ENCODE results near the gene PLCB2.

The PLCB2 gene

DNA sequence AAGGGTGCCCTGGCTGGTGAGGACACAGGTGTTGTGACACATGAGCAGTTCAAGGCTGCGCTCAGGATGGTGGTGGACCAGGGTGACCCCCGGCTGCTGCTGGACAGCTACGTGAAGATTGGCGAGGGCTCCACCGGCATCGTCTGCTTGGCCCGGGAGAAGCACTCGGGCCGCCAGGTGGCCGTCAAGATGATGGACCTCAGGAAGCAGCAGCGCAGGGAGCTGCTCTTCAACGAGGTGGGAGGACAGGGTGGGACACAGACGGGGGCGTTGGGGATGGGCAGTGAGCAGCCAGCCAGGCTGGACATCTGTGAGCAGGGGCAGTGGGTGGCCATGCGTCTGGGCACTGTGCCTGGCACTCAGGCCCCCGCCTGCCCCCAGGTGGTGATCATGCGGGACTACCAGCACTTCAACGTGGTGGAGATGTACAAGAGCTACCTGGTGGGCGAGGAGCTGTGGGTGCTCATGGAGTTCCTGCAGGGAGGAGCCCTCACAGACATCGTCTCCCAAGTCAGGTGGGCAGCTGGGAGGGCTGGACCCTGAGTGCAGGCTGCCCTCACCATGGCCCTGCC lies 35.2 kb downstream of the PLCB2 start:
- DNase-seq (ENCODE audit: low read depth in 1 of 2, low spot score in 1 of 2): no peak

DNA sequence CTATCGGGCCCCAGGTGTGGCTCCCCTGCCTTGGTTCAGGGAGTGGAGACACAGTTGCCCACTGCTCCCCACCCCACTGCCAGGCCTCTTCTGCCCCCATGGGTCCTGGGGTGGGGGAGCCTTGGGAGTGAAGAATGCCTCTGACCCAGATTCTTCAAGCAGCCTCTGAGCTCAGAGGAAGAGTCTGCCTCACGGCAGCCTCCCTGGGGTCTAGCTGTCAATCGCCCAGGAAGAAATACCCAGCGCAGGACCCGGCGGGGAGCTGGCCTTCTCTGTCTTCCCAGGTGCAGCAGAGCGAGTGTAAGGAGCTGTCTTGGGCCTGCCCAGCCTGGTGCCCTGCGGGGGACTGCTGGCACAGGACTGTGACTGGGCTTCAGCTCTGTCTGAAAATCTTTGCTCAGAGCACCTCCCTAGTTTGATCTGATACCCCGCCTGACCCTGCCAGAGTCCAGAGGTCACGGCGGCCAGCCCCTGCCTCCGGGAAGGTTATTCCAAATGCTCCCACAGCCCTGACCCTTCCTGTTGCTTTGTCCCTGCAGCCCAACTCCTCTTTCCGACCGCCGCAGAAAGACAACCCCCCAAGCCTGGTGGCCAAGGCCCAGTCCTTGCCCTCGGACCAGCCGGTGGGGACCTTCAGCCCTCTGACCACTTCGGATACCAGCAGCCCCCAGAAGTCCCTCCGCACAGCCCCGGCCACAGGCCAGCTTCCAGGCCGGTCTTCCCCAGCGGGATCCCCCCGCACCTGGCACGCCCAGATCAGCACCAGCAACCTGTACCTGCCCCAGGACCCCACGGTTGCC lies 35.9 kb downstream of the PLCB2 start:
- no peak for DNase-seq (ENCODE audit: low read depth in 1 of 2, low spot score in 1 of 2)

DNA sequence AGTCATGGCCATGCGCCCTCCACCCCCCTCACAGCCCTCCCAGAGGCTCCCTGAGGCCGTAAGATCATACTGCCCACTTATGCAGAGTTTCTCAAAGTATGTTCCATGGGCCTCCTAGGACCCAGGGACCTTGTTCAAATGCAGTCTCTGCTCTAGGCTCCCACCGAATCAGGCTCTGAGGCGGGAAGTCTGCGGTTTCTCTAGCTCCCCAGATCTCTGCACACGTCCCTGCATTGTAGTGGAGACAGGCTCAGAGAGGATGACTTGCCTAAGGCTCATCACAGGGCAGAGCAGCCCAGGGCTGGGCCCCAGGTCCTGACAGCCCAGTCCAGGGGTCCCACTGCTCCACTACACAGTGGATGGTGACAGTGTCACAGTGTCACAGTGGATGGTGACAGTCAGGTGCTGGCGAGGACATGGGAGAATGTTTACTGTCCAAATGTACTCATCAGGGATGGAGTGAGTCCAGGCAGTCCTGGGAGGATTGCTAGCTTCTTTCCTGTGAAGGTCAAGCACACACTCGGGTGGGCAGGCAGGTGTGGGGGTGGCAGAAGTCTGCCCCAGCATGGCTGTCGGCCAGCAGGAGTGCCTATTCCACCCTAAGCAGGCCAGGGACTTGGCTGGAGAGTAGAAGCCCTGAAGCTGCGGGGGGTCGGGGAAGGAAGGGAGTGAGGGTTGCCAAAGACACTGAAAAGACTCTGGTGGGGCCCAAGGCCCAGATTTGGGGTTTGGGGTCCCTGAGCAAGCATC lies 37.3 kb downstream of the PLCB2 start:
- no peak for DNase-seq (ENCODE audit: low read depth in 1 of 2, low spot score in 1 of 2)

DNA sequence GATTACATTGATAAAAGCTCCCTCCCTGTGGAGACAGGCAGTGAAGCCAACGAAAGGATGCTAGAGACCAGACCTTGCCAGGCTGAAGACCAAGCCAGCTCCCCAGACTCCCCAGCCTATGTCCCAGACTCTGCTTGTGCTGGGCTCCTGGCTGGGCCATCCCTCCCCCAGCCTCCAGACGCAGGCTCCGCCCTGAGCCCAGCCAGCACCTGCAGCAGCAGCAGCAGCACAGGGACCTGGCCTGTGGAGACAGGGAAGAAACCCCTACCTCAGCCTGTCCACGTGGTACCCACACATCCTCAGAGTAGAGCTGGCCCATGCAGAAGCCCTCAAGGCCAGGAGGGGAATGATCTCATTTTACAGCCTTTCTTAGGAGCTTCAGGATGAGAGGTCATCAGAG lies 38.1 kb downstream of the PLCB2 start:
- no peak for DNase-seq (ENCODE audit: low read depth in 1 of 2, low spot score in 1 of 2)

DNA sequence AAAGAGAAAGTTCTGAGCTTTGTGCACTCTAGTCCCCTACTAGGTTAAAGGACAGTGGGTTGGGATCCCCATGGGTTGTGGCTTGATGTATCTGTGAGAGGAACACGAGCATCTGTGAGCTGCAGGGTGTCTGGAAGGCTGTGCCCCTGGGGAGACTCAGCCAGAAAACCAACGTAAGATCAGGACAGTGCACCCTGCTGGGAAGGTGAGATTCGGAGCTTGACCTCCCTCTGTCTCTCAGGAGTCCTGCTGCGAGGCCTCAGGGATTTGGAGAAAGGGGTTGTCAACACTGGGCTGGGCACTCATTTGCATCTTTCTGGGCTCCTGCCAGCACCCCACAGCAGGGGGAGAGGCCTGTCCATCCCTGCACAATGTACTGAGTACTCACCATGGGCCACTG lies 40.1 kb downstream of the PLCB2 start:
- DNase-seq (ENCODE audit: low read depth in 1 of 2, low spot score in 1 of 2): no peak

DNA sequence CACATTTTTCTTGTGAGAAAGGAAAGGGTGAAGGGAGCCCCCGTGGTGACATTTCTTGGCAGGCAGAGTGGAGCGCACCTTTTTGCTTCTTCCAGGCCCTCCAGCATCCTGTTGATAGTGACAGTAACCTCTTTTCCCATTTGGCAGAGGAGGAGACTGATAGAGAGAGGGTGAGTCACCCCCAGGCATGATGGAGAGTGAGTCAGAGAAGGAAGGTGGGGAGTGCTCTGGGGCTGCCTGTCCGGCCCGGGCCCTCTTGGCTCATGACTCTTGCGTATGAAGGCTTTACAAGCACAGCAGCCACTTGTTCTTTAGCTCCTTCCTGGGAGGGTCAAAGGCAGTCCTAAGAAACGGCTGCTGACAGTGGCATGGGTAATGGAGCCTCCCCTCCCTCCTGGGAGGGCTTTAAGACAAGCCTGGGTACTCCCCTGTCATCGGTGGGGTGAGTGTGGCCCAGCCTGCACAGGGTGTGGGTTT lies 40.9 kb downstream of the PLCB2 start:
- no peak for DNase-seq (ENCODE audit: low read depth in 1 of 2, low spot score in 1 of 2)

DNA sequence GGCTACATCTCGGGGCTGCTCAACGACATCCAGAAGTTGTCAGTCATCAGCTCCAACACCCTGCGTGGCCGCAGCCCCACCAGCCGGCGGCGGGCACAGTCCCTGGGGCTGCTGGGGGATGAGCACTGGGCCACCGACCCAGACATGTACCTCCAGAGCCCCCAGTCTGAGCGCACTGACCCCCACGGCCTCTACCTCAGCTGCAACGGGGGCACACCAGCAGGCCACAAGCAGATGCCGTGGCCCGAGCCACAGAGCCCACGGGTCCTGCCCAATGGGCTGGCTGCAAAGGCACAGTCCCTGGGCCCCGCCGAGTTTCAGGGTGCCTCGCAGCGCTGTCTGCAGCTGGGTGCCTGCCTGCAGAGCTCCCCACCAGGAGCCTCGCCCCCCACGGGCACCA lies 41.9 kb downstream of the PLCB2 start:
- no peak for DNase-seq (ENCODE audit: low read depth in 1 of 2, low spot score in 1 of 2)

DNA sequence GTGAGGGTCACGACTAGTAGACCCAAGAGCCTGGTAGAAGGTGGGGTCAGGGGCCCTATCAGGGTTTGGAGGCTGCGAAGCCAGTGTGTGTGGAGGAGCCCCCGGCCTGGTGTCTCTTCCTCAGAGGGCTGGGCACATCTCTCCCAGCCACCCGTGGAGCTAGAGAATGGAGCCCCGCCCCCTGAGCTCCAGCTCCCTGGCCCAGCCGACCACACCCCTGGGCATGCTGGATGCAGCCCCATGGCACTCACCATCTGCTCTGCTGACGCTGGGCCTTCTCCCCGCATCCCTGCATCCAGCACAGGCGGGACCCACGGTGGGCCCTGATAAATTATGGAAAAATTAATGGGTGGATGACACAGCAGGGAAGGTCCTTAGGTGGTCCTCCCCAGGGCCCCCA lies 42.4 kb downstream of the PLCB2 start:
- no peak for DNase-seq (ENCODE audit: low read depth in 1 of 2, low spot score in 1 of 2)

DNA sequence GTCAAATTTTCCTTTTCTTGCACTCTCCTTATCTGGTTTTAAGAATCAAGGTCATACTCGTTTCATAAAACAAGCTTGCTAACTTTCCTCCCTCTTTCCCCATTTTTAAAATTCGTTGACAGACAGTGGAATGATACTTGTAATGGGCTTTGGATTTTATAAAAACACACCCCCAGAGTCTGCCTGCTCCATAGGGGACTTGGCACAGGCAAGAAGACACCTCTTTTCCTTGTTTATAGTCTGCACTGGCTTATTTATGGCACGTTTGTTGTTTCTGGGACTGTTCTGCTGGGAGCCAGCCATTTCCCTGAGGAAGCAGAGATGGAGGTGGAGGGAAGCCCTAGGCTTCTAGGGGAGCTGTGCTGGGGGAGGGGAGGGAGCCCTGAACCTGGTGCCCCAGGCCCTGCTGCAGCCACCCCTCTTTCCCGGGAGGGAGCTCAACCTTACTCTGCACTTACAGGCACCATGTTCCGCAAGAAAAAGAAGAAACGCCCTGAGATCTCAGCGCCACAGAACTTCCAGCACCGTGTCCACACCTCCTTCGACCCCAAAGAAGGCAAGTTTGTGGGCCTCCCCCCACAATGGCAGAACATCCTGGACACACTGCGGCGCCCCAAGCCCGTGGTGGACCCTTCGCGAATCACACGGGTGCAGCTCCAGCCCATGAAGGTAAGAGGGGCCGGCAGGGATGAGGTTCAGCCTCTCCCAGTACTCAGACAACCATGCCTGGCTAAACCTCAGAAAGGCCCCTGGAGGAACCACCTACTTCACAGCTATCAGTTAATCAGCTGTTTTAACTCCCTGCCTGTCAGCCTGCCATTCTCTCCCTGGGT lies 43.2 kb downstream of the PLCB2 start:
- no peak for DNase-seq (ENCODE audit: low read depth in 1 of 2, low spot score in 1 of 2)

DNA sequence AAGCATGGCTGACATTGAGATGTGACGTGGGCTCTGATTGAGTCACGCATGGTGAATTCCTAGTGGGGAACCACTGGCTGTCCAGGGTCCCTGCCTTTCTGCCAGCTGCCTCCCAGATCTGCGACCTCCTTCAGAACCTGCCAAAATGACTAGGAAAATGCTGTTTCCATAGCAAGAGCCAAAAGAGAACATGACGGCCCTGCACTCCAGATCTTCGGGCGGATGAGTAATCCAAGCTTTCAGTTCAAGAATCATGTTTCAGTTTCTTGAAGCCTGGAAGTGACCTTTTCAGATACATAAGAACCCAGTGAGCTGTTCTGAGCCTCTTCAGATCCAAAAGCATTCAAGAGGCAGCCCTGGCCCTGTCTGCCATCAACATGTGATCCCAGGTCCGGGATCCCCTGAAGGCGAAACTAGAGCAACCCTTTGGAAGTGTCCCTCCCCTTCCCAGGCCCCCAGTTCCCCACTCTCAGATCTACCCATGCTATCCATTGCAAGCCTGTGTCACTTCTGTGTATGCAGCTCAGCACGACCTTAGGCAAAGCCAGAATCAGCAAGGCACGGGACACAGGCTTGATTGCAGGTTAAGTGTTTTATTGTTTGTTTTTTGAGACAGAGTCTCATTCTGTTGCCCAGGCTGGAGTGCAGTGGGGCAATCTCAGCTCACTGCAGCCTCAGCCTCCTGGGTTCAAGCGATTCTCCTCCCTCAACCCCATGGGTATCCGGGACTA lies 44.5 kb downstream of the PLCB2 start:
- DNase-seq (ENCODE audit: low read depth in 1 of 2, low spot score in 1 of 2): no peak

DNA sequence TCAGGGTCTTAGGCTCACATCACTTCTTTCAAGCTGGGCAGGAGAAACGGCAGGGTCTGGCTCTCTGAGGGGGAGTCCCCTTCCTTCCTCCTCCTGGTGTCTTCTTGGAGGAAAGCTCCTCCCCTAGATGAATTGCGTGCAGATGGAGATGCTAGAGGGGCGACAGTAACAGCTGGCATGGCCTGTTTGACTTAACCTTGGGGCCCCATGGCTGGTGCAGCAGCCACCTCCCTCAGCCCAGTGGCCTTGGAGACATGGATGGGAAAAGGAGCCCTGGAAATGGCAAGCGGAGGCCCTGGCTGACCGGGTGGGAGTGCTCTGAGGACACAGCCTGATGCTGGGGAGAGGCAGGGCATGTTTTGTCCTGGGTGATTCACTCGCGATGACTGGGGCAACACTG lies 48.7 kb downstream of the PLCB2 start:
- no peak for DNase-seq (ENCODE audit: low read depth in 1 of 2, low spot score in 1 of 2)

DNA sequence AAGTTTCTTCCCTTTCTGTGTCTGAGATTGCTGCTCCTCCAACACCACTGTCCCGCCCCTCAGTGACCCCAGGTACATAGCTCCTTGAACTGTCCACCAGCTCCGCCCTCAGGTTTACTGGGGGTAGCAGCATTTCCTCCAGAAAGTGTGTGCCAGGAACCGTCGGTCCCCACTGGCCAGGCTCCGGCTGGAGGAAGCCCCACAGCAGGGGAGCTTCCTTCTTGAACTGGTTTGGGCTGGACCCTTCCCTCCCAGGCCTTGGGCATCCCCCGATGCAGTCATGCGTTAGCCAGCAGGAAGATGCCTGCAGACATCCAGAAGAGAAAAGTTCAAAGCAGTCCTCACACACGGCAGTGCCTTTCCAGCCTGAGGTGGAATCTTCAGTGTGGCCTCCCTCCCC lies 49.2 kb downstream of the PLCB2 start:
- no peak for DNase-seq (ENCODE audit: low read depth in 1 of 2, low spot score in 1 of 2)

DNA sequence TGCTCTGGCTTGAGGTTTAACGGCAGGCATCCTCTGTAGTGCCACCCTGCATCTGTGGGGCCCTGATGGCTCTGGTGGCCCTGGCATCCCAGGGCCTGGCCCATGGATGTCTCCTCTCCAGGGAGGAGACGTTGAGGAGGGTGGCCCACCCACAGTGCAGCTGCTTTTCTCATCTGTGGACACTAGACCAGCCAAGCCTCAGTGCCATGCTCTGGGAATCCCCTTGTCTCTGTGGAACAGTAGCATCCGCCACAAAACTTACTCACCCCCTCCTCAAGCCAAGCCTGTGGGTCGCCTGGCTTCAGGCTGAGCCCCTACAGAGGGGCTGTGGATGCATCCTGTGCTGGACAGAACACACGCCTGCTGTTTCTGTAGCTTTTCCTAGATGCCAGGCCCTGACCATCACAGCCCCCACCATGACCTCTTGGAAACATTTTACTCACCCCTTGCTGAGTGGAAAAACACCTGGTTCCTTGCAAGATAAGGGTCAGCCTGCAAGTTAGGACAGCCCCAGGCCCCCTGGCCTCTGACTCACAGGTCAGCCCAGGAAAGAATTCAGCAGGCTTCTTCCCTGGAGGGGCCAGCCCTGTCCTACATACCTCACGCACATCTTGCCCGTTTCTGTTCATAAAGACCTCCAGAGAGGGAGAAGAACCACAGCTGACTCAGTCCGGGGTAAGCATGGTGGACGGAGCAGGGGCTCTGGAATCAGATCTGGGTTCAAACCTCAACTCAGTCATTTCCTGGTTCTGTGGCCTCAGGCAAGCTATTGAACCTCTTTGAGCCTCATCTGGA lies 49.9 kb downstream of the PLCB2 start:
- DNase-seq (ENCODE audit: low read depth in 1 of 2, low spot score in 1 of 2): no peak

DNA sequence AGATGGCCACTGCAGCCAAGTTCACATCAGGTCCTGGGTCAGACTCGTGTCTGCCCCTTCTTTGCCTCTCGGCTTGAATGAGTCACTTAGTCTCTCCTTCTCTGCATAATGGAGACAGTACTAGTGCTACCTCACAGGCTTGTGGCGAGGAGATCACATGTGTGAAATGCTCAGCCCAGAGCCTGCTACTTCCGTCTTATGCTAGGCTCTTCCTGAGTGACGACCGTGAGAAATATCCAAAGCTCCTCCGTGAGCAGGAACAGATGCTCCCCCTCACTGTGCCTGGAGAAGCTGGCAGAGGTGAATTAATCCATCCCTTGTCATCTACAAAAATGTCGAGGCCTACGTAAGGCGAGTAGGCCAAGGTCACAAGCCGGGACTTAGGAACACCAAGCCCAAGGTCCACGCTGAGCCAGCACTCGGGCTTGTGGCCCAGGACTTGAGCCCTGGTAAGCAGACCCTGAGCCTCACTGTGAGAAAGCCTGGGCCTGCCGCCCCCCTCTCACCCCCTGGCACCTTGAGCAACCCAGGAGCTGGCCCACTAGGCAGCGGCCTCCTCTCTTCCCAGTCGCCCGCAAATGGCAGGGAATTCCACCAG lies 51.0 kb downstream of the PLCB2 start:
- DNase-seq (ENCODE audit: low read depth in 1 of 2, low spot score in 1 of 2): no peak

DNA sequence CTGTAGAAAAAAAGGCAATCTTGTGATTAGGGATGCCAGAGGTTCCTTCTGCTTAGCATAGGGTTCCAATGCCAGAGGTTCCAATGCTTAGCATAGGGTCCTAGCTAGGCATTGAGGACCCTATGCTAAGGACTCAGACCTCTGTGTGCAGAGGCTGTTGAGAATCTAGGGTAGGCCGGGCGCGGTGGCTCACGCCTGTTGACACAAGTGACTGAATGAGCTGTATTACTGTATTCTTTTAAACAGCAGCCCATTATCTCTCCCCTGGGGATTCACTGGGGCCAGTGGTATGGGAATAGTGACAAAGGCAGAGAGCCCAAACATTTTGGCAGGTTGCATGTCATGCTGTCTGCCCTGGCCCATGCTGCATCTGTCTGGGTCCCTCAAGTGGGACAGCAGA lies 52.7 kb downstream of the PLCB2 start:
- DNase-seq (ENCODE audit: low read depth in 1 of 2, low spot score in 1 of 2): no peak

DNA sequence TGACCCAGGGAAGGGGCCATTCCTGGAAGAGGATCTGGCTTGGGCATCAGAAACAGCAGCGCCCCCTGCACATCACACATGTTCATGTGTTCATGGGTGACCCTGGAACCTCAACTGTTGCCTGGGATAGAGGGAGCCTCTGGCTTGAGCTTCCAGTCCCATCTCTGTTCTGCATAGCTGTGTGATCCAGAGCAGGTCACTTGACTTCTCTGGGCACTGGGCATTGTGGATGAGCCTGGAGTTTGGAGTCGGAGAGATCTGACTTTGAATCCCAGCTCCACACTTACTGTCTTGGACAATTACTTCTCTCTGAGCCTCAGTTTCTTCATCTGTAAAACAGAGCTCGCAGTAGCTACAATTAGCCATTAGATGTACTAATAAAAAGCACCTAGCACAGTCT lies 53.3 kb downstream of the PLCB2 start:
- DNase-seq (ENCODE audit: low read depth in 1 of 2, low spot score in 1 of 2): no peak

DNA sequence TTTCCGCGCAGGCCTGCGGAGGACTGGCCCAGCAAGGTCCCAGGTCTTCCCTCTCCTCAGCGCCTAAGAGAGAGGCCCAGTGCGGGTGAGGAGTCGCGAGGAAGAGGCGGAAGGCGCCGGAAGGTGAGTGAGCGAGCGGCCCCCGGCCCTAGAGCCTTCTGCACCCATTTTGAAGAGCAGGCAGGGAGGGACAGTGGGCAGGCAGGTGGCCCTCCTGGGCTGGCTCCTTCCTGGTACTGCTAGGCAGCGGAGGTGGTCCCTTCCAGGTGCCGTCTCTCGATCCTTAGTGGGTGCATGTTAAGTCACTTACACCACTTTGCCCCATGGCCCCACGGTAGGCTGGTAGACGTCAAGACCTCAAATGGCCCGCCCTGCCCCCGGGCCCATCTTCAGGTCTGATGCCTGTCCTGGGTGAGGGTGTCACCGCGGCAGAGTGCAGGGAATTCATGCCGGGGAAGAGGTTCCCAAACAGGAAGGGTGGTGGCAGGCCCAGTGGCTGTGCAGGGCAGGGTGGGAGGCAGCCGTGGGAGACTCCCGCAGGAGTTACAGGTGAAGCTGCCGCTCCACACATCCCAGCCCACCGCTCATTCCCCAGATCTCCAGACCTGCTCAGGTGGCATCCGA lies 54.5 kb downstream of the PLCB2 start:
- DNase-seq (ENCODE audit: low read depth in 1 of 2, low spot score in 1 of 2): no peak

DNA sequence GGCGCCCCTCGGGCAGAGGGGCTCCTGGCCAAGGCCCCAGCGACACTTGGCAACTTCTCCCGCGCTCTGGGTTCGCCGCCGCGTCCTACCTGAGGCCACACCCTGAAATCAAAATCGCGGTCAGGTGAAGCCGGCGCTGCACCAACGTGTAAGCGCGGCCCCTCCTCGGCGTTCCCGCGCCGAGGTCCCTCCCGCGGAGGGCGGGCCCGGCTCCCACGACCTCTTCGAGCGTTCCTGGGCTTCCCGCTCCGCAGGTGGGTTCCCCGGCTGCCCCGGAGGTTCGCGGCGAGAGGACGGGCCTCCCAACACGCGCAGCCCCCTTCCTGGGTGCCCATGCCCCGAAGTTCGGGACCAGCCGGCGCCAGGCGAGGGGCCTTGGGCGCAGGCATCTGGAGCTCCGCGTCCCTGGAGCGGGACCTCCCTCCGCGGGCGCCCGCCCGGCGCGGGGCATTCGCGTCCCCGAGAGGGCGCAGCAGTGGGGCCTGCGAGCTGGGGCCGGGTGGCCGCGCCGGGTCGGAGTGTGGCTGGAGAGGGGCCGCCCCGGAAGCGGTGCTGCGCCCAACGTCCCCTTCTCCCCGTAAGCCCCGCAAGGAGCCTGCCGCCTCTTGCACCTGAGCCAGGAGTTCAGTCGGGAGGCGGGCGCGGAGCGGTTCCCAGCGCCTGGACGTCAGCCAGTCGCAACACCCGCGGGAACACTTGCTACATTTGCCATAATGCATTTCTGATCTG lies 55.1 kb downstream of the PLCB2 start:
- no peak for DNase-seq (ENCODE audit: low read depth in 1 of 2, low spot score in 1 of 2)

DNA sequence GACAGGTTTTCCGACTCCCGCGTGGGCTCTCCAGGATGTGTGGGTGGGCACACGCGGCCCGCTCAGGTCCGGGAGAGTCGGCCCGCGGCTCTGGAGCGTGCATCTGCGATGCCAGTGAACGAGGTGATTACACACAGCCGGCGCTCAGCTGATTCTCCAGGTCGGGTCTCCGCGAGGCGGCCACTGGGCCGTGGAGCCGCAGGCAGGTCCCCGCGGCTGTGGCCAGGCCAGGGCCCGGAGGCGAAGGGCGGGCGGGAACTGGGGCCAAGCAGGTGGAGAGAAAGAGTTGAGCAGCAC lies 55.6 kb downstream of the PLCB2 start:
- DNase-seq (ENCODE audit: low read depth in 1 of 2, low spot score in 1 of 2): no peak
